G401.6 (cell line): ENCODE results near the gene FBXO46.

Experiments used
- FAIRE-seq: peaks from 2 replicates; lab custom pipeline; 2012; peaks lifted over from hg19 to GRCh38; lab: Jason Lieb, UNC

Gene FBXO46, protein sequence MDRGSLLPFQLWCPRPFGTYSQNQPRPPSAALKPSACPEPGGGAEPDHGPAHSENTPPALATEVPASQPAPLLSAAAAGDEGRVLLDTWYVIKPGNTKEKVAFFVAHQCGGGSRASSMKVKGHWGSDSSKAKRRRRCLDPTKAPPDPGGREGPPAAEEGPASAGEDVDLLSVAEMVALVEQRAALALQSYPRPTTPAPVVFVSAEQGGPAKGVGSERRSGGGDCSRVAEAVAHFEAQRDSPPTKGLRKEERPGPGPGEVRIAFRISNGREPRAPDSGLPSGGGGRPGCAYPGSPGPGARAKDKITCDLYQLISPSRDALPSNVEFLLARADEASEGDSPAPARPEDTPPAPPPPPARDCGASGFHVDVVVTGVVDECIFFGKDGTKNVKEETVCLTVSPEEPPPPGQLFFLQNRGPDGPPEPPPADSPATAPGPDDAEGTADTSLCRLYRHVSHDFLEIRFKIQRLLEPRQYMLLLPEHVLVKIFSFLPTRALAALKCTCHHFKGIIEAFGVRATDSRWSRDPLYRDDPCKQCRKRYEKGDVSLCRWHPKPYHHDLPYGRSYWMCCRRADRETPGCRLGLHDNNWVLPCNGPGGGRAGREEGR

DNA sequence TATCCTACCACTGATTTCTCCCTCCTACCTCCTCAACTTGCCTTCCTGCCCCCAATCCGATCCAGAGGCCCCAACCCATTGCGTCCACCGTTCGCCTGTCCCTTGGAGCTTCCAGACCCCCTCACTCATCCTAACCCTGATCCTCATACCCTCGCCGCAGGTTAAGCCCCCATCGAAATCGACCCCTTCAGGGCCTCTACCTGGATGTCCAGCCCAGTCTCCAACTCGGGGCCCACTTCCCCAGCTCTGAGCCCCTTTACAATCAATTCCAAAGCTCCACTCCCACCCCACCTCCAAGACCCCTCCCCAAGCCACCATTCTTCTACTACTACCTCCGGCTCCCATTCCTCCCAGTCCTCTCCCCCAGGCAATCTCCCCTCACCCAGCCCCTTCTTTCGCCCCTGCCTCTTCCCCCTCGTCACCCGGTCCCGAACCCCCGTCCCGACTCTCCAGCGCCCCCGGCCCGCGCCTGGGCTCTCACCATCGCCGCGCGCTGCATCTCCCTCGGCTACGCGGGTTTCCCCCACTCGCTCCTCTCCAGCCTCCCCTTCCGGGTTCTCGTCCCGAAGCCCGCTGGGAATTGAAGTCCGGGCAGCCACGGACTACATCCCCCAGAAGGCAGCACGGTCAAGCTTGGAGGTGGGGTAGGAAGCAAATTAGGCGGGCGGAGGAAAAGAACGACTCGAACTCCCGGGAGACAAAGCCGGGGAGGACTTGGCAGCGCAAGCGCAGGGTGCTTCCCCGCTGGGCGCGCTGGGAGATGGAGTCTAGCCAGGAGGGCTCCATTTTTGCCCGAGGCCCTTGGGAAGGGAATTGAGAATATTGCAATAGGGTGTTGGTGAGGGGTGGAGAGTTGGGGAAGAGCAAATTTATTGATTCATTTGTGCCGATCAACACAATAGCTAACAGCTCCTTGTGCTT, at the start of gene FBXO46:
FBXO46 (minus strand) TSS at position 529 of the 921 bp plus-strand sequence. CDS start 17,401 bp downstream, outside the sequence.
- FAIRE-seq, result peak; percentile 98

DNA sequence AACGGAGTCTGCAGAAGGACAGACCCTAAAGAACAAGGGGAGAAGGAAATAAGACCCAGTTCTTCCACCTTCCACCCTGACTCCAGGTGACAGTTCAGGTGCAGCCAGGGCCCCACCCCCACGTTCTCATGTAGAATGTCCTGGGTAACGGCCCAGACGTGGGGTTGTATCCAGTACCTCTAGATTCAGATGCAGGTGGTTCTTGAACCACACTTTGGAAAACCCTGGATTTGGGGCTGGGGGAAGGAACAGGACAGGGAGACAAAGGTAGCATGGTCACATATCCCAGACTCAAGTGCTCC, 49.4 kb upstream of the FBXO46 start:
- no peak for FAIRE-seq

DNA sequence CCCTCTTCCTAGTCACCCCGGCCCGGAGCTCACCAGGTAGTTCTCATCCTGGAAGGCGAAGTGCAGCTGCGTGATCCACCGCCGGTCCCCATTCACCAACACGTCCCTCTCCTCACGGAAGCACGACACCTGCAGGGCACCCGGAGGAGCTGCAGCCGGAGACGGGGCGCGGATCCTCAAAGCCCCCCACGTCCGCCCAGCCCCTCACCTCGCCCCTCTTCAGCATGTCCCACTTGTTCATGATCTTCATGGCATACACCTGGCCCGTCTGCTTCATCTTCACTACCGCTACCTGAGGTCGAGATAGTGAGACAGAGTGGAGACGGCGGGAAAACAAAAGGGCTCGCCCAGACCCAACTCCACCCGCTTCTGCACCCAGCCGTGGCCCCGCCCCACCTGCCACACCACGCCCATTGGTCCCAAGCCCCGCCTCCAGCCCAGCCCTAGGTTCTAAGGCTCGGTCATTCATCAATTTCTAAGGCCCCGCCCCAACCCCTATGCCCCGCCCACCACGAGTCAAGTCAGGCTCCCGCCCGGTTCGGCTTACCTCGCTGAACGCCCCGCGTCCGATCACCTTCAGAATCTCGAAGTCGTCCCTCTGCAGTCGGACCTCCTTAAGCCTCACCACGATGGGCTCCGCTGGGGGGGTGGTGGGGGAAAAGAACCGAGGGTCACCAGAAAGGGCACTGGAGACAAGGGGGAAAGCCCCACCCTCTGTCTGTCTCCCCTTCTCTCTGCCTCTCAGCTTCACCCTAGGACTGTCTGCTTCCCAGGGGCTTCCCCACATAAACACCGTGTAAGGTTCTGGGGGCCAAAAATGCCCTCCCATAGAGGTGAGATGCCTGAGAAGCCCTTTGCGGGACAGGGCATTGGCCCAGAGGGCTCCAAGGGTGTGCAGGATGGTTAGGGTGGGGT, 48.8 kb upstream of the FBXO46 start:
- FAIRE-seq, result peak; percentile 88

DNA sequence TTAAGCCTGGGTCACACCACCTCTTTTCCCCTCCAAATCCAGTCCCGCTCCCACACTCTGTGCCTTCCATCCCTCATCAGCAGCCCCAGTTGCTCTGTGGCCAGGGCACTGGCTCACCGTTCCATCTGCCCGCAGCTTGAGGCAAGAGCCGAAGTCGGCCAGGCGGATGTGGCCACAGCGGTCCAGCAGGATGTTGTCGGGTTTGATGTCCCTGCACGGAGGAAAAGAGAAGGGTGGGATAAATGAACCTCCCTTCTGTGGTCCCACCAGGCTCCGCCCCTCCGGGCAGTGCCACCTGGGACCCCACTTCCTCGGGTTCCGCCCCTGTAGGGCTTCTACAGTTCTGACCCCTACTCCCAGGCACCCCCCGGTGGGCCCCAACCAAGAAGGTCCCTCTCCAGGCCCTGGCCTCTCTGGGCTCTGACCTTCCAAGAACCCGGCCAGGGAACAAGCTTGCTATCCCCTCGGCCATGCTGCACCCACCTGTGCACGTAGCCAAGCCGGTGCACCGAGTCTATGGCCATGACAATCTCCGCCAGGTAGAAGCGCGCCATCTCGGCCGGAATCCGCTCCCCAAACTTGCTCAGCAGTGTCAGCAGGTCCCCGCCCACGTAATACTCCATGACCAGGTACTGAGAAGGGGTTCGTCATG, 47.4 kb upstream of the FBXO46 start:
- no peak for FAIRE-seq

DNA sequence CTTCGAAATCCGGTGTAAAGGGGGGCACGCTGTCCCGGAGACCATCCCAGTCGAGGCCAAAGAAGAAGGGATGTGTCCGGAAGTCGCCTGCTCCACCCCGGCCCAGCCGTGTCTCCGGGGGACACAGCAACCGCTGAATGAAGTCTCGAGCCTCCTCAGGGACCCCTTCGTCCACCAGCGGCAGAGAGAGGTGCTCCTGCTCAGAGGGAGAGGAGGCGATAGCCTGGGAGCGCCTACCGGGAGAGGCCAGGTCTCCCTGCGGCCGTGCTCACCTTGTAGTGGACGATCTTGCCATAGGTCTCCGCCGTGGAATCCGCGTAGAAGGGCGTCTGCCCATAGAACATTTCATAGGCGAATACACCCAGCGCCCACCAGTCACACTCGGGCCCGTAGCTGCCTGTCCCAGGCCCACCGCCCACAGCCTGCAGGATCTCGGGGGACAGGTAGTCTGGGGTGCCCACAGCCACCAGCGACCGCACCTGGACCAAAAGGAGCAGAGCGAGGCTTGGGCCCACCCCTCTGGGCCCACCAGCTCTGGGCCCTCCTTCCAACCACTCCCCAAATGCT, 46.8 kb upstream of the FBXO46 start:
- FAIRE-seq, result no peak

DNA sequence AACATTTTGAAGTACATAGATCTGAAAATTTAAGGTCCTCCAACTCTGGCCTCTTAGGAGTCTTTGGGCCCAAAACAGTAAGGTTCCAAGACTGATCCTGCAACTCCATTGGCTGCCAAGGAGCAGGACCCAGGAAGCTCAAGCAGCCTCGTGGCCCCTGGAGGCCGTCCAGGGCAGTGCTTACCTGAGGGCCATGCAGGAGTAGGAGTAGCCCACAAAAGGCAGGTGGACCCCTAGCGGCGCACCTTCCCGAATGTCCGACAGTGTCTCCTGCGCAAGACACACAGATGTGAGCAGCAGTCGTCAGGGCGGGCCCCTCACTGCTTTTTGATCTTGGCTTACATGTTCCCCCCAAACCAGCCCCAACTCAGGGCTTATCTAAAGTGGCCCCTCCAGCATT, 44.1 kb upstream of the FBXO46 start:
- no peak for FAIRE-seq

DNA sequence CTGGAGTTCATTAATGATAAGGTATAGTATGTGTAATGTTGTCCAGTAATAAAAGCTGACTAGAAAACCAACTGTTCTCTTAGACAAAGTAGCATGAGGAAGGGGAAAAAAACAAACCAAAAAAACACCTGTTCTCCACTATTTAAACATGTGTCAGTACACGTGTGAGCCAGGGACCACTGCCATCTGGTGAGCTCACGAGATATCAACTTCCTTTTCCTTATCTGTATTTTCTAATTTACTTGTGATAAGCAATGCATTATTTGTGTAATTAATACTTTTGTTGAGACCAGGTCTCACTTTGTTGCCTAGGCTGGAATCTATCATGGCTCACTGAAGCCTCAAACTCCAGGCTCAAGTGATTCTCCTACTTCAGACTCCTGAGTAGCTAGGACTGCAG, 42.7 kb upstream of the FBXO46 start:
- no peak for FAIRE-seq

DNA sequence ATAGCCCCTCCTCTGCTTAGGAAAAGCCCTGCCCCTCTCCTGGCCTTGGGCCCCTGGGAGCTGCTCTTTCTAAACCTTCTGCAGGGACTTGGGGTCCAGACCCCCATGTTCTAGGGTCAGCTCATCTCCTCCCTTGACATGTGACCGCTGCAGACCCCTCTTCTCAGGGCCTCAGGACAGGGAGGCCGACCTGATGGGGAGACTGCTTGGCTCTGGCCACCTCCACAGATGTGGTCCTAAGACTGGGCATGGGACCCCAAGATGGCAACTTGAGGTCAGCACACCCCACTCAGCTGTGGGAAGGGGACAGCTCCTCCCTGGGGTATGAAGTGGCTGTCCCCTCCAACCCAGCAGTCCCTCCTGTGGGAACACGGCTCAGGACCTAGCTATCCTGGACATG, 42.2 kb upstream of the FBXO46 start:
- no peak for FAIRE-seq

DNA sequence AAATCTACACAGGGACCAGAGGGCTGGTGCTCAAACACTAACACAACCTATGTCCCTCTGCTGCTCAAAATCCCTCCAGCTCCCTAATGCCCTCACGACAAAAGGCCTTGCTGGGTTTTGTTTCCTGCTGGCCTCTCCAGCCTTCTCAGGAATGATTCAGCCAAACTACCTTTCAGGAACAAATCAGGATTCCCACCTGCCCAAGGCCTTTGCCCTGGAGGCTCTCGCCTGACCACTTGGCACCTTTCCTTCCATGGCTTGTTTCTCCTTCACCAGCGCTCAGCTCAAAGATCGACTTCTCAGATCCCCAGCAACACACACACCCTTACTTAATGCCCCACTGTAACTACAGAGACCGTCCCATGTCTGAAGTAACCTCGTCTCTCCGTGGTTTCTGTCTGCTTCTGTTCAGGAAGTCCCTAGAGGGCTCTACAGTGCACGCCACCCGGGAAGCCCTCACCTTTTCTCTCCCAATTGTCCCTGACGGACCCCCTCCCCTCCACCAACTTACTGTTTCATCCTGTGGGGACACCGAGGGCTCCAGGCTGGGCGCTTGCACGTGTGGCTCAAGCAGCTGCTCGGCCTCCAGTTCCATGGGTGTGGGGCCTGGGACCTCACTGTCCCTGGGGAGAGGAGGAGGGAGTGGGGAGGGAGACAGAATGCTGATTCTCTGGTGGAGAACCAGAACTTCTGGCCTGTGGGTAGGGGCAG, 41.6 kb upstream of the FBXO46 start:
- no peak for FAIRE-seq

DNA sequence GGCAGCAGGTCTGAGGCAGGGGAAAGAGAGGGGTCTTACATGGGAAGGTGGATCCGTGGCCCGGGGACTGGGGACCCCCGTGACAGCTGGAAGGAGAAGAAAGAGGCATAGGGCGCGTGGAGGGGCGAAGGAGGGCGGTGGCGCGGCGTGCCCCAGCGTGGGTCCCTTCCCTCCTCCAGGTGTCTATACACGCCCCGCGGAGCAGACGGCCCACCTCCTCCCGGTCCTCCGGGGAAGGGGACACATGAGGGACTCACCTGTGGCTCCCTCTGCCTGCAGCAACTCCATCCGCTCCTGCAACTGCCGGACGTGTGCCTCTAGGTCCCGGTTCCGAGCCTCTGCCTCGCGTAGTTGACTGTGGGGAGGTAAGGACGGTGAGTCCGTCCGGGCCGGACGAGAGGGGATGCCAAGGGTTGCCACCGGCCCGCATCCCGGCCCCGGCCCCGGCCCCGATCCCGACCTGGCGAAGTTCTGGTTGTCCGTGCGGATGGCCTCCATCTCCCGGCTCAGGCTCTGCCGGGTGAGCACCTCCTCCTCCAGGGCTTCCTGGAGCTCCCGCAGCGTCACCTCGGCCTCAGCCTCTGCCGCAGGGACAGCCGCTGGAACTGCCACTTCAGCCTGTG, 40.7 kb upstream of the FBXO46 start:
- FAIRE-seq, result no peak

DNA sequence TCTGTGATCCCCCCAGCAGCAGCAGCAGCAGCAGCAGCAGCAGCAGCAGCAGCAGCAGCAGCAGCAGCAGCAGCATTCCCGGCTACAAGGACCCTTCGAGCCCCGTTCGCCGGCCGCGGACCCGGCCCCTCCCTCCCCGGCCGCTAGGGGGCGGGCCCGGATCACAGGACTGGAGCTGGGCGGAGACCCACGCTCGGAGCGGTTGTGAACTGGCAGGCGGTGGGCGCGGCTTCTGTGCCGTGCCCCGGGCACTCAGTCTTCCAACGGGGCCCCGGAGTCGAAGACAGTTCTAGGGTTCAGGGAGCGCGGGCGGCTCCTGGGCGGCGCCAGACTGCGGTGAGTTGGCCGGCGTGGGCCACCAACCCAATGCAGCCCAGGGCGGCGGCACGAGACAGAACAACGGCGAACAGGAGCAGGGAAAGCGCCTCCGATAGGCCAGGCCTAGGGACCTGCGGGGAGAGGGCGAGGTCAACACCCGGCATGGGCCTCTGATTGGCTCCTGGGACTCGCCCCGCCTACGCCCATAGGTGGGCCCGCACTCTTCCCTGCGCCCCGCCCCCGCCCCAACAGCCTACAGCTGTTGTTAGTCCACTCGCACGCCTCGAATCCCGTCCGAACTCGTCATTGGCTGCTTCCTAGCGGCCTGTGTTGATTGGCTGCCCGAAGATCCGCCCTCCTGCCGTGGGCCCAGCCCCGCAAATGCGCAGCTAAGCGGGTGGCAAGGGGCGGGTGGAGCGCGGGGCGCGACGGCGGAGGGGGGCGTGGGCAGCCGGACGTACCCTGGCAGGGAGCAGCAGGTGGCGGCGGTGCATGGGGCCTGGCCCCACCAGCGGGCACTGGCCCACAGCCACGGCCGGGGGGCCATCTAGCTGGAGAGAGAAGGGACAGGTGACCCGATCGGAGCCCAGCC, 39.8 kb upstream of the FBXO46 start:
- peak; percentile 99 for FAIRE-seq

DNA sequence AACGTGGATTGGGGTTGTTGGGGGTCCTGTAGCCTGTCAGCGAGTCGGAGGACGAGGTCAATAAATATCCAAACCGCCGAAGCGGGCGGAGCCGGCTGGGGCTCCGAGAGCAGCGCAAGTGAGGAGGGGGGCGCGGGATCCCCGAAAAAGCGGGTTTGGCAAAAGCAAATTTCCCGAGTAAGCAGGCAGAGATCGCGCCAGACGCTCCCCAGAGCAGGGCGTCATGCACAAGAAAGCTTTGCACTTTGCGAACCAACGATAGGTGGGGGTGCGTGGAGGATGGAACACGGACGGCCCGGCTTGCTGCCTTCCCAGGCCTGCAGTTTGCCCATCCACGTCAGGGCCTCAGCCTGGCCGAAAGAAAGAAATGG, 39.1 kb upstream of the FBXO46 start:
- no peak for FAIRE-seq

DNA sequence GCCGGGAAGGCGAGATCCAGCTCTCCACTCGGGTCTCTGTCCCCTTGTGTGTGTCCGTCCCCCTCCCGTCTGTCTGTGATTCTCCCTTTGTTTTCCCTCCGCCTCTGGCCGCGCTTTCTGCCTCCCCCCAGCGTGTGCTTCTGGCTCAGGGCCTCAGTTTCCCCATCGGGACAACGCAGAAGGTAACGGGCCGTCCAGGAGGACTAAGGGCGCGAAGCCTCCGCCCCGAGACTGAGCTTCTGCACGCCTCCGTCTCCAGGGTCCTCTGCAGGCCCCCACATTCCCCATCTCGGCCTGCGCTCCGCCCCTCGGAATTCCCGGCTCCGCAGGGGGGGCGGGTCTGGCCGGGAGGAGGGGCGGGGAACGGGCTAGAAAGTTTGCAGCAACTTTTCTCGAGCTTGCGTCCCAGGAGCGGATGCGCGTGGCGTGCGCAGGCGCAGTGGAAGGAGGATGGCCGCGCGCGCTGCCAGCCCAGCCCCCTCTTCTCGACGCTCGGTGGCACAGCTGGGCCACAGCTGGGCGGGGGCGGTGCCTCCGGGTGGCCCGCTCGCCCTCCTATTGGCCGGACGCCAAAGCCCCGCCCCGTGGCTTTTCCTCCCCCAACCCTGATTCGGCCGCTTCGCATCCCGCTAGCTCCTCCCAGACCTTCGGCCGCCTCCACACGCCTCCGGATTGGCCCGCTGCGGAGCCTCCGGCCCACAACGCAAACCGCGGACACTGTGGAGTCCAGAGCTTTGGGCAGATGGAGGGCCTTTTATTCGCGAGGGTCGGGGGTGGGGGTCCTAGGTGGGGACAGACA, 38.5 kb upstream of the FBXO46 start, which contains the start of gene SIX5:
SIX5 (minus strand) TSS at position 269 of the 799 bp plus-strand sequence. CDS start 408 bp downstream, outside the sequence.
- peak; percentile 98 for FAIRE-seq

DNA sequence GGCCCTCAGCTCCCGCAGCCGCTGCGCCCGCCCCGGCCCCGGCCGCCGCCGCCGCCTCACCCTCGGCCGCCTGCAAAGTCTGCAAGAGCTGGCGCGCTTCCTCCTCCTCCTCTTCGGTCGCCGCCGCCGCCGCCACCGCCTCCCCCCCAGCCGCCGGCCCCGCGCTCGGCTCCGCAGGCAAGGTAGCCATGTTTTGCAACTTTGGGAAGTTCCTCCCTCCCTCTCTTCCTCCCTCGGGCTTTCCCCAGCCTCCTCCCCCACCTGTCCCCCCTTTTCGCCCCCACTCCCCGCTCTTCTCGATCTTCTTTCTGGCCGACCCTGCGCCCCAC, 37.9 kb upstream of the FBXO46 start:
- FAIRE-seq, result no peak

DNA sequence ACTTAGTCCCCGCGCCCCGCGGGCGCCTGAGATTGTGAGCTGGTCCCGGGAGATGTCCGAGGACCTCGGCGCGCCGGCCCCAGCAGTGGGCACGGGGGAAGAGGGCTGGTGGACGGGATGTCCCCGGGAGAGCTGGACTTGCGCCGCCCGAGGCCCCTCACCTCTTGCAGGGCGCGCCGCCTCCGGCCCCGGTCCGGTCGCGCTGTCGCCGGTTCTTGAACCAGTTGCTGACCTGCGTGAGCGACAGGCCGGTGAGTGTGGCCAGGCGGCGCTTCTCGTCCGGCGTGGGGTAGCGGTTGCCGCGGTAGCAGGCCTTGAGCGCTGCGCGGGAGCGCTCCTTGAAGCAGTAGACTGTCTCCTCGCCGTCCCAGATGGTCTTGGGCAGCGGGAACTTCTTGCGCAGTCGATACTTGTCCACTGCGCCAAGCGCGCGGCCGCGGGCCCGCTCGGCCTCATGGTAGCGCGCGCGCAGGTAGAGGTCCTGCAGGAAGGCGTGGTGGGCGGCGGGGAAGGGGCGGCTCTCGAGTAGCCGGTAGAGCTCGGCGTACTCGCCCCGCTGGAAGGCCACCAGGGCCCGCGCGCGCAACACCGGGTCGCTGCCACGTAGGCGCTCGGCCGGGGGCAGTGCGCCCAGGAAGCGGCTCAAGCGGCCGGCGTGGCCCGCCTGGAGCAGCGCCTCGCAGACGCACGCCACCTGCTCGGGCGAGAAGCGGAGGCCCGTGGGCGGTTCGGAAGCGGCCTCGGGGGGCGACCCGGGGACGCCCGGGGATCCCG, 37.4 kb upstream of the FBXO46 start:
- no peak for FAIRE-seq

DNA sequence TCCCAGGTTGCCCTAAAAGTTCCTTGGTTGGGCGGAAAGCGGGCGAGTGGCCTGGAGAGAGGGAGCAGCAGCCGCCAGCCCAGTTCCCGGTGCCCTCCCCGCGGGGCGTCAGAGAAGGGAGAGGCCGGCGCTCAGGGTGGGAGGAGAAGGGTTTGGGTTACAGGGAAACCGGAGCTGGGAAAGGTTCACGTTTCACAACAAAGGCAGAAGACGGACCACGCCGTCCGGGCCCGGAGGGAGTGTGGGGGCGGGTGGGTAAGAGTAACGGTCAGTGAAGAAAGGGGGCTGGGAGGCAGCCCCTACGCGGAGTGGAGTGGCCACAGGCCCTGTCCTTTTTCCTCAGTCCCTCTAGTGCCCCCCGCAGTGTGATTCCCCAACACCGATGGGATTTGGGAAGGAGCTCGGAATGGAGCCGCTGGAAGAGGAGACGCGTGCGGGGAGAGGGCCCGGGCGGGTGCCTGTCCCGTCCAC, 36.7 kb upstream of the FBXO46 start:
- FAIRE-seq, result peak; percentile 21

DNA sequence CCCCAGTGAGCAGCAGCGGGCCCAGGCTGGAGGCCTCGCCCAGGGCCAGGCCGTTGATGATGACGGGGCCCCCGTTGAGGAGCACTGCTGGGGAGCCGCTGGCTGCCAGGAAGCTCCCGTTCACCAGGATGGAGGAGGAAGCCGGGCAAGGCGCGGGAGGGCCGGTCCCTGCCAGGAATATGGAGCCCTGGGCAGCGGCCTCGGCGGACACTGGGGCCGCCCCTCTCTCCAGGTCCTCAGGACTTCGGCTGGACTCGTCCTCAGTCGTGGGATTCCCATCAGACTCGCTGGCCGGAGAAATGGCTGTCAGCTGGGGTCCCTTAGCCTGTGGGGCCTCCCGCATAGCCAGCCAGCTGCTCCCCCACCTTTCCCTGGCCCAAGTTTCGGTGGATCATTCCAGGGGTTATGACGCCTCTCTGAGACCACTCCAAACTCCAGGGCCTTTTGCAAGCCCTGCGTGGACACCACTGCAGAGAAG, 36.2 kb upstream of the FBXO46 start:
- no peak for FAIRE-seq
